Ramos (cell line): ENCODE data around the gene ADSS1.
"Not testable (repeated sequence)": the region's sequence is repeated elsewhere in the genome, so short reads cannot be mapped to it uniquely, and the experiment has no call there.

Experiments used
- in situ Hi-C: fragments of 300-500 bp; cut with MboI; formaldehyde crosslinking; loops from one replicate; pipeline ENCODE4 v1.14.3; 2022; ENCODE audit warnings: low sequenced_read_pairs; ENCODE audit not compliant: unreplicated experiment

The ADSS1 gene

GRCh38 chr14:104743461-104744380 lies 19.7 kb downstream of the ADSS1 start:
- in situ Hi-C loops = no loop called here

GRCh38 chr14:104744484-104744883 lies 20.5 kb downstream of the ADSS1 start:
- in situ Hi-C loops = no loop called here

- in situ Hi-C loops = no loop called here
Observed at GRCh38 chr14:104745431-104745830, 21.4 kb downstream of the ADSS1 start.

- in situ Hi-C loops = no loop called here
Observed at GRCh38 chr14:104746071-104746545, 22.1 kb downstream of the ADSS1 start.

GRCh38 chr14:104746934-104747481 lies 23.0 kb downstream of the ADSS1 start:
- in situ Hi-C loops = no loop called here

- in situ Hi-C loops = no loop called here
Observed at GRCh38 chr14:104747876-104748275, 23.8 kb downstream of the ADSS1 start.

GRCh38 chr14:104749111-104749649 lies 25.2 kb downstream of the ADSS1 start:
- in situ Hi-C loops = no loop called here

- in situ Hi-C loops = no loop called here
Observed at GRCh38 chr14:104750056-104750752, 26.2 kb downstream of the ADSS1 start.

GRCh38 chr14:104750753-104751057 lies 26.7 kb downstream of the ADSS1 start:
- in situ Hi-C loops = not testable (repeated sequence)

GRCh38 chr14:104751539-104752422 lies 27.8 kb downstream of the ADSS1 start:
- in situ Hi-C loops = no loop called here

- in situ Hi-C loops = no loop called here
Observed at GRCh38 chr14:104752423-104752734, 28.4 kb downstream of the ADSS1 start.

GRCh38 chr14:104752735-104753527 lies 28.9 kb downstream of the ADSS1 start, which contains the start of gene SIVA1:
SIVA1 (plus strand) TSS chr14:104753147; CDS start chr14:104753202, 55 bp downstream.
- in situ Hi-C loops = no loop called here

GRCh38 chr14:104753528-104754212 lies 29.6 kb downstream of the ADSS1 start:
- in situ Hi-C loops = no loop called here

GRCh38 chr14:104754213-104754851 lies 30.3 kb downstream of the ADSS1 start:
- in situ Hi-C loops = no loop called here

- in situ Hi-C loops = no loop called here
Observed at GRCh38 chr14:104755621-104756020, 31.6 kb downstream of the ADSS1 start.

GRCh38 chr14:104756477-104757237 lies 32.6 kb downstream of the ADSS1 start:
- in situ Hi-C loops = no loop called here

GRCh38 chr14:104757238-104757585 lies 33.2 kb downstream of the ADSS1 start:
- in situ Hi-C loops = no loop called here
